HepG2 (cell line): ENCODE measurements around the gene ZNF677. TPM values are rescaled to one million over a fixed set of nuclear protein-coding genes. Genes with fewer than 3 reads are reported as not detected.

ENCODE experiments used
- ATAC-seq: fragments of 200-7000 bp; cut with Tn5 transposase; 3 replicates; pipeline ENCODE4 v1.9.1; 2020; ENCODE audit warnings: mild to moderate bottlenecking, moderate library complexity
- BruUV-seq: library from RNA; stranded (reverse); fragments of 400-500 nt; replicated peaks from 2 replicates; lab custom pipeline; 2021; lab: Mats Ljungman, UMichigan
- CTCF ChIA-PET: fragments of 300-600 bp; formaldehyde crosslinking; extraction: SDS; loops from one replicate; lab custom pipeline; 2021; ENCODE audit warnings: low total read pairs, inconsistent platforms, low intra/inter-chr PET ratio; lab: Yijun Ruan, JAX
- POLR2A ChIA-PET: fragments of 350-600 bp; sonication (Branson Sonifier 250); formaldehyde crosslinking; loops from one replicate; lab custom pipeline; 2020; ENCODE audit warnings: antibody characterized with exemption, inconsistent platforms; lab: Yijun Ruan, JAX
- DNase-seq: peaks from one replicate; pipeline ENCODE4 v3.0.0-alpha.2; 2015; ENCODE audit warnings: low spot score
- FAIRE-seq: peaks from 3 replicates; lab custom pipeline; 2011; peaks lifted over from hg19 to GRCh38; lab: Jason Lieb, UNC
- H2AFZ ChIP-seq: one replicate; pipeline ENCODE4 v1.6.1; 2011; ENCODE audit warnings: low read length, inconsistent platforms
- H3K27ac ChIP-seq: fragments of 300-600 bp; 3 replicates; pipeline ENCODE4 v1.8.0; 2011; ENCODE audit warnings: mixed run types, mild to moderate bottlenecking, mixed read lengths, low read length, inconsistent platforms; ENCODE audit not compliant: insufficient read depth; ENCODE audit errors: extremely low read length
- H3K27me3 ChIP-seq, 2 experiments: fragments of 200-600 bp in 1 of 2; 2 replicates in 1 of 2; 3 replicates in 1 of 2; pipeline versions ENCODE4 v1.6.0 to v1.8.0; 2011; ENCODE audit warnings: low read length in 2 of 2, mild to moderate bottlenecking in 2 of 2, moderate library complexity in 2 of 2, inconsistent platforms in 1 of 2; ENCODE audit not compliant: insufficient read depth in 2 of 2, control insufficient read depth in 1 of 2
- H3K36me3 ChIP-seq, 2 experiments: fragments of 200-600 bp in 1 of 2; replicated peaks in 1 of 2; 2 replicates in 1 of 2; 3 replicates in 1 of 2; pipeline versions ENCODE4 v1.5.1 to v1.8.0; 2011; ENCODE audit warnings: low read length in 2 of 2, inconsistent platforms in 1 of 2; ENCODE audit not compliant: insufficient read depth in 2 of 2, control insufficient read depth in 1 of 2
- H3K4me1 ChIP-seq: 2 replicates; pipeline ENCODE4 v1.5.1; 2012; ENCODE audit warnings: low read length, inconsistent platforms; ENCODE audit not compliant: insufficient read depth
- H3K4me2 ChIP-seq: 2 replicates; pipeline ENCODE4 v1.6.0; 2011; ENCODE audit warnings: low read depth, low read length, inconsistent platforms
- H3K4me3 ChIP-seq, 3 experiments: fragments of 200-600 bp in 1 of 3; sonication (generic), shearing (Covaris generic) in 1 of 3; replicated peaks in 1 of 3; 2 replicates each; pipeline ENCODE4 v1.5.1; 2011 to 2016; ENCODE audit warnings: low read length in 3 of 3, inconsistent platforms in 2 of 3, low read depth in 2 of 3, mild to moderate bottlenecking in 2 of 3, control low read depth in 1 of 3, mixed read lengths in 1 of 3; ENCODE audit not compliant: insufficient read depth in 1 of 3
- H3K79me2 ChIP-seq: one replicate; pipeline ENCODE4 v1.6.1; 2011; ENCODE audit warnings: low read length, inconsistent platforms; ENCODE audit not compliant: insufficient read depth
- H3K9ac ChIP-seq: 2 replicates; pipeline ENCODE4 v1.6.0; 2011; ENCODE audit warnings: mild to moderate bottlenecking, low read depth, low read length, inconsistent platforms; ENCODE audit not compliant: insufficient read depth
- H3K9me3 ChIP-seq: 2 replicates; pipeline ENCODE4 v1.5.1; 2012; ENCODE audit warnings: mild to moderate bottlenecking, low read length
- H4K20me1 ChIP-seq: 2 replicates; pipeline ENCODE4 v1.6.0; 2011; ENCODE audit warnings: inconsistent platforms, mild to moderate bottlenecking, low read length, moderate library complexity; ENCODE audit not compliant: insufficient read depth
- FOXO1 ChIP-seq: sonication (generic); formaldehyde crosslinking; IDR thresholded peaks from 2 replicates; pipeline ENCODE4 v1.4.0; 2020; ENCODE audit warnings: missing genetic modification reagents
- RFXAP ChIP-seq: sonication (generic); formaldehyde crosslinking; IDR thresholded peaks from 2 replicates; pipeline ENCODE4 v1.4.0; 2020; ENCODE audit warnings: missing genetic modification reagents, borderline replicate concordance
- RXRA ChIP-seq: sonication (generic); formaldehyde crosslinking; IDR thresholded peaks from 2 replicates; pipeline ENCODE4 v1.5.1; 2020; ENCODE audit warnings: missing genetic modification reagents
- SP4 ChIP-seq: sonication (generic); formaldehyde crosslinking; IDR thresholded peaks from 2 replicates; pipeline ENCODE4 v1.8.1; 2023; ENCODE audit warnings: mild to moderate bottlenecking, missing genetic modification reagents
- ZNF333 ChIP-seq: sonication (generic); formaldehyde crosslinking; IDR thresholded peaks from 2 replicates; pipeline ENCODE4 v1.4.0; 2020; ENCODE audit warnings: mild to moderate bottlenecking, missing genetic modification reagents, borderline replicate concordance
- ZNF777 ChIP-seq: sonication (generic); formaldehyde crosslinking; IDR thresholded peaks from 2 replicates; pipeline ENCODE4 v1.4.0; 2020; ENCODE audit warnings: missing genetic modification reagents
- WGBS: methylation state at CpG from one replicate; pipeline ENCODE4 v1.1.6; 2017; ENCODE audit warnings: low lambda C conversion rate; 5-methylcytosine and 5-hydroxymethylcytosine counted together
- in situ Hi-C: cut with HindIII; loops from 2 replicates; pipeline ENCODE4 v1.10.0; 2017; ENCODE audit warnings: low pct_unique_long_range_greater_than_20kb; ENCODE audit not compliant: extremely low pct_ligation_motif_present
- intact Hi-C: fragments of 100-400 bp; cut with micrococcal nuclease; formaldehyde crosslinking; loops from one replicate; pipeline ENCODE4 v1.10.0; 2022; ENCODE audit not compliant: unreplicated experiment
- polyA plus RNA-seq, 8 experiments: library from polyadenylated mRNA; depleted of rRNA in 3 of 8; stranded (reverse) in 7 of 8; unstranded in 1 of 8; fragments of >200 nt; fragmentation: Illumina TruSeq in 4 of 8; extraction: Trizol in 4 of 8; gene quantifications; 2 replicates each; pipeline versions ENCODE4 v1.2.1 to v1.2.3, GENCODE V29; 2011 to 2016; ENCODE audit warnings: low read depth in 4 of 8, missing spikeins in 1 of 8, mixed read lengths in 1 of 8; ENCODE audit not compliant: insufficient read depth in 1 of 8
- total RNA-seq, 5 experiments: library from RNA; depleted of rRNA; stranded (reverse); fragments of >200 nt; fragmentation: Illumina TruSeq; extraction: Trizol; gene quantifications; 2 replicates each; pipeline ENCODE4 v1.2.3, GENCODE V29; 2016; ENCODE audit warnings: low read depth in 1 of 5
- TF ChIP-seq, protein P1 (sequence below): sonication (generic); formaldehyde crosslinking; IDR thresholded peaks from 2 replicates; pipeline ENCODE4 v1.4.0; 2020; ENCODE audit warnings: mild to moderate bottlenecking, missing genetic modification reagents, borderline replicate concordance
- TF ChIP-seq, protein P2 (sequence below): IDR thresholded peaks from 2 replicates; pipeline ENCODE4 v1.6.1; 2012; ENCODE audit warnings: low read length, improper control_type of control experiment
- TF ChIP-seq, protein P3 (sequence below): IDR thresholded peaks from 2 replicates; pipeline ENCODE4 v1.6.1; 2016; ENCODE audit warnings: low read depth, borderline replicate concordance

Gene ZNF677
- total and polyA plus RNA-seq, 2 of the 13 experiments (the other 11 are each of a cell fraction or from before 2014, with no cell fraction given), result not detected

DNA sequence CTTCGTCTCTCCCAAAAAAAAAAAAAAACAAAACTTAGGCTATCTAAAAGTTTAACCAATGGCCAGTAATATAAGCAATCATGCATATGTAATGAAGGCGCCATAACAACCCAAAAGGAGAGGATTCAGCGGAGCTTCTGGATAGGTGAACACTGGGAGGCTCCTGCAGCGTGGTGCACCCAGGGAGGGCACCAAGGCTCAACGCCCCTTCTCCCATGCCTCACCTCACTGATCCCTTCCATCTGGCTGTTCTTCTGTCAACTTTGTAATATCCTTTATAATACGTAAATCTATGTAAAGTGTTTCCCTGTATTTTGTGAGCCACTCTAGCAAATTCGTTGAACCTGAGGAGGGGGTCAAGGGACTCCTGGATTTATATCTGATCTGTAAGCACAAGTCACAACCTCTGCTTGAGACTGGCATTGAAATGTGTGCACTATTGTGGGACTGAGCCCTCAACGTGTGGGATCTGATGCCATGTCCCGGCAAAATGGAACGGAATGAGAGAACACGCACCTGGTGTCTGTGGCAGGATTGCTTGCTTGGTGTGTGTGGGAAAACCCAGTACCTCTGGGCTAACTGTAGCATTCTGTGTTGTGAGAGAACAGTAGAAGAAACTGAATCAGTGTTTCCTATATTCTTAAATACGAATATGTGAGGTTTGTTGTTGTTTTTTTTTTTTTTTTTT lies 61.0 kb downstream of the ZNF677 start (continued):
- TF ChIP-seq FOXO1 (CRISPR knock-in tag), result no peak
- TF ChIP-seq, protein P1, sequence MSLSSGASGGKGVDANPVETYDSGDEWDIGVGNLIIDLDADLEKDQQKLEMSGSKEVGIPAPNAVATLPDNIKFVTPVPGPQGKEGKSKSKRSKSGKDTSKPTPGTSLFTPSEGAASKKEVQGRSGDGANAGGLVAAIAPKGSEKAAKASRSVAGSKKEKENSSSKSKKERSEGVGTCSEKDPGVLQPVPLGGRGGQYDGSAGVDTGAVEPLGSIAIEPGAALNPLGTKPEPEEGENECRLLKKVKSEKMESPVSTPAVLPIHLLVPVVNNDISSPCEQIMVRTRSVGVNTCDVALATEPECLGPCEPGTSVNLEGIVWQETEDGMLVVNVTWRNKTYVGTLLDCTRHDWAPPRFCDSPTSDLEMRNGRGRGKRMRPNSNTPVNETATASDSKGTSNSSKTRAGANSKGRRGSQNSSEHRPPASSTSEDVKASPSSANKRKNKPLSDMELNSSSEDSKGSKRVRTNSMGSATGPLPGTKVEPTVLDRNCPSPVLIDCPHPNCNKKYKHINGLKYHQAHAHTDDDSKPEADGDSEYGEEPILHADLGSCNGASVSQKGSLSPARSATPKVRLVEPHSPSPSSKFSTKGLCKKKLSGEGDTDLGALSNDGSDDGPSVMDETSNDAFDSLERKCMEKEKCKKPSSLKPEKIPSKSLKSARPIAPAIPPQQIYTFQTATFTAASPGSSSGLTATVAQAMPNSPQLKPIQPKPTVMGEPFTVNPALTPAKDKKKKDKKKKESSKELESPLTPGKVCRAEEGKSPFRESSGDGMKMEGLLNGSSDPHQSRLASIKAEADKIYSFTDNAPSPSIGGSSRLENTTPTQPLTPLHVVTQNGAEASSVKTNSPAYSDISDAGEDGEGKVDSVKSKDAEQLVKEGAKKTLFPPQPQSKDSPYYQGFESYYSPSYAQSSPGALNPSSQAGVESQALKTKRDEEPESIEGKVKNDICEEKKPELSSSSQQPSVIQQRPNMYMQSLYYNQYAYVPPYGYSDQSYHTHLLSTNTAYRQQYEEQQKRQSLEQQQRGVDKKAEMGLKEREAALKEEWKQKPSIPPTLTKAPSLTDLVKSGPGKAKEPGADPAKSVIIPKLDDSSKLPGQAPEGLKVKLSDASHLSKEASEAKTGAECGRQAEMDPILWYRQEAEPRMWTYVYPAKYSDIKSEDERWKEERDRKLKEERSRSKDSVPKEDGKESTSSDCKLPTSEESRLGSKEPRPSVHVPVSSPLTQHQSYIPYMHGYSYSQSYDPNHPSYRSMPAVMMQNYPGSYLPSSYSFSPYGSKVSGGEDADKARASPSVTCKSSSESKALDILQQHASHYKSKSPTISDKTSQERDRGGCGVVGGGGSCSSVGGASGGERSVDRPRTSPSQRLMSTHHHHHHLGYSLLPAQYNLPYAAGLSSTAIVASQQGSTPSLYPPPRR (CRISPR knock-in tag), result no peak
- TF ChIP-seq RFXAP (CRISPR knock-in tag), result no peak

DNA sequence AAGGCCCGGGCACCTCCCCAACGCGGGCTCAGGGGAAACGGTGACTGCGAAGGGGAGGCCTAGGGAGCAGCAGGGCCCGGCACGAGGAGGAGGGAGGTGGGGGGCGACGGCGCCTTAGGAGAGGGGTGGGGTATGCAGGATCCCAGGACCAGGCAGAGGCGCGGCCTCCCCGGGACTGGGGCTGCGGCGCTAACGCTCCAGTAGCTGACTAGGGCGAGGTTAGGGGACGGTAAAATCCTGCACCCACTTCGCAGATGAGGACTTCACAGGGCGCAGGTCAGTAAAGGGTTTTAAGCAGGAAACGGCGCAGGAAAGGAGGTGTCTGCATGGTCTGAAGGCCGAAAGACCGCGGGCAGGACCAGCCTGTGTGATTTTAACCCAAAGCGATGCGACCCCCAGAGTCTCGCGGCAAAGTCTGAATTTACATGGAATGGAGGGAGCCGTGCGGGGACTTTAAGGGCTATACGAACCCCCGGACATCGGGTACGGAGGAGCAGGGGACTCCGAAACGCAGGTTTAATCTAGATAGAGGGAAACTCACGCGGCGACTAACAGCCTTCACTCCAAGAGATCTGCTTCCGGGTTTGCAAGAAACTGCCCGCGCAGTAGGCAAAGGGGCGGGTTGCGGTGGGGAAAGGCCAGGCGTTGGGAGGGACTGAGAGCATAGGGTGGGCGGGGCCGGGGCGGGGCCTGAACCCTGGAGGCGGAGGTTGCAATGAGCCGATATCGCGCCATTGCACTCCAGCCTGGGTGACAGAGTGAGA lies 61.7 kb downstream of the ZNF677 start, which contains the start of gene ZNF665:
Gene ZNF665, minus strand, starts transcription at position 588 of the 764 bp plus-strand sequence. CDS start 10,460 bp downstream, outside the sequence.
- Histone ChIP-seq H3K79me2 (no peaks in the 10 kb centered on the region), H3K4me2 (peak within 1 kb of the TSS; percentile 18; the same call in 1 of the 2 replicates), H4K20me1 (no peaks in the 10 kb centered on the region), H2AFZ (no peak within 1 kb of the TSS), H3K9me3 (peaks cover 27% of the 10 kb centered on the region), H3K36me3 (no peaks in the 10 kb centered on the region), H3K4me1 (no peaks in the 10 kb centered on the region), H3K9ac (no peak within 1 kb of the TSS), H3K4me3 (peak within 1 kb of the TSS; percentile 10 to 33 (median 12); a peak in 4 of 6 replicates), H3K27ac (no peak within 1 kb of the TSS), H3K27me3 (no peaks in the 10 kb centered on the region; a peak in 1 of 5 replicates)
- ChIA-PET CTCF (no interaction called here), POLR2A (no interaction called here)
- WGBS, result 52% methylated on average over 52 of the region's 53 CpGs
- in situ Hi-C loops, result loop anchor here (25.0 kb wide), 1 partner anchor 544 kb away; no protein-coding TSS in a partner anchor
- ATAC-seq (peak; percentile 33; the same call in 2 of the 3 replicates), DNase-seq (no peak), FAIRE-seq (no peak)
- intact Hi-C loops, result no loop called here
- BruUV-seq, result no TSS peak
- TF ChIP-seq RXRA (CRISPR knock-in tag), result no peak
- TF ChIP-seq ZNF777, result no peak
- no peak for TF ChIP-seq SP4
- TF ChIP-seq, protein P2, sequence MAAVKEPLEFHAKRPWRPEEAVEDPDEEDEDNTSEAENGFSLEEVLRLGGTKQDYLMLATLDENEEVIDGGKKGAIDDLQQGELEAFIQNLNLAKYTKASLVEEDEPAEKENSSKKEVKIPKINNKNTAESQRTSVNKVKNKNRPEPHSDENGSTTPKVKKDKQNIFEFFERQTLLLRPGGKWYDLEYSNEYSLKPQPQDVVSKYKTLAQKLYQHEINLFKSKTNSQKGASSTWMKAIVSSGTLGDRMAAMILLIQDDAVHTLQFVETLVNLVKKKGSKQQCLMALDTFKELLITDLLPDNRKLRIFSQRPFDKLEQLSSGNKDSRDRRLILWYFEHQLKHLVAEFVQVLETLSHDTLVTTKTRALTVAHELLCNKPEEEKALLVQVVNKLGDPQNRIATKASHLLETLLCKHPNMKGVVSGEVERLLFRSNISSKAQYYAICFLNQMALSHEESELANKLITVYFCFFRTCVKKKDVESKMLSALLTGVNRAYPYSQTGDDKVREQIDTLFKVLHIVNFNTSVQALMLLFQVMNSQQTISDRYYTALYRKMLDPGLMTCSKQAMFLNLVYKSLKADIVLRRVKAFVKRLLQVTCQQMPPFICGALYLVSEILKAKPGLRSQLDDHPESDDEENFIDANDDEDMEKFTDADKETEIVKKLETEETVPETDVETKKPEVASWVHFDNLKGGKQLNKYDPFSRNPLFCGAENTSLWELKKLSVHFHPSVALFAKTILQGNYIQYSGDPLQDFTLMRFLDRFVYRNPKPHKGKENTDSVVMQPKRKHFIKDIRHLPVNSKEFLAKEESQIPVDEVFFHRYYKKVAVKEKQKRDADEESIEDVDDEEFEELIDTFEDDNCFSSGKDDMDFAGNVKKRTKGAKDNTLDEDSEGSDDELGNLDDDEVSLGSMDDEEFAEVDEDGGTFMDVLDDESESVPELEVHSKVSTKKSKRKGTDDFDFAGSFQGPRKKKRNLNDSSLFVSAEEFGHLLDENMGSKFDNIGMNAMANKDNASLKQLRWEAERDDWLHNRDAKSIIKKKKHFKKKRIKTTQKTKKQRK, result no peak
- TF ChIP-seq ZNF333 (CRISPR knock-in tag), result no peak
- TF ChIP-seq, protein P3, sequence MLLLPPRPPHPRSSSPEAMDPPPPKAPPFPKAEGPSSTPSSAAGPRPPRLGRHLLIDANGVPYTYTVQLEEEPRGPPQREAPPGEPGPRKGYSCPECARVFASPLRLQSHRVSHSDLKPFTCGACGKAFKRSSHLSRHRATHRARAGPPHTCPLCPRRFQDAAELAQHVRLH, result no peak
